ENCODE measurements around the gene TGFBR1.
A peak's percentile ranks its signal among the peaks of the same experiment; 100 is the strongest.

TGFBR1 gene

DNA sequence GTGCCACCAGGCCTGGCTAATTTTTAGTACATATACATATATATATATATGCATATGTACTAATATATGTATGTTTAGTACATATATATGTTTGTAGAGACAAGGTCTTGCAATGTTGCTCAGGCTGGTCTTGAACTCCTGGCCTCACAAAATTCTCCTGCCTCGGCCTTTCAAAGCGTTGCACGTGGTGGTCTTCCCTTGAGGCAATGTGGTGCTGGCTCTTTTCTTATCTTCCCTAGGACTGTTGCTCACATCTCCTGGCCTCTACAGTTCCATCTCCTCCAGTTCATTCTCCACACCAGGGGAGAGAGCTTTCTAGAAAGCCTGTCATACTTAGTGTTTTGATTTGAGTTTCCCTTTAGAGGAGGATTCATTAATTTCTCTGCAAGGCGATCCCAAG is 28.9 kb upstream of the TGFBR1 start:
- Histone ChIP-seq H3K36me3 (ENCODE audit: control insufficient read depth in 2 of 2, insufficient read depth in 1 of 2, low read length in 2 of 2) (no peaks in the 10 kb centered on the region), H3K9me3 (ENCODE audit: control insufficient read depth, insufficient read depth, low read depth, low read length) (no peaks in the 10 kb centered on the region), H3K4me1 (ENCODE audit: control insufficient read depth, insufficient read depth, low read length) (no peaks in the 10 kb centered on the region), H3K27ac (ENCODE audit: extremely low read depth, low read depth, low read length) (no peak overlapping the region), H3K4me3 (ENCODE audit: low read depth, low read length) (no peak overlapping the region)
- CTCF ChIA-PET = no interaction called here
- POLR2A ChIA-PET = no interaction called here
- no peak for TF ChIP-seq ZNF391 (tag by site-specific recombination; IDR thresholded peaks at IDR 0.05; ENCODE audit: borderline replicate concordance, low read depth)

DNA sequence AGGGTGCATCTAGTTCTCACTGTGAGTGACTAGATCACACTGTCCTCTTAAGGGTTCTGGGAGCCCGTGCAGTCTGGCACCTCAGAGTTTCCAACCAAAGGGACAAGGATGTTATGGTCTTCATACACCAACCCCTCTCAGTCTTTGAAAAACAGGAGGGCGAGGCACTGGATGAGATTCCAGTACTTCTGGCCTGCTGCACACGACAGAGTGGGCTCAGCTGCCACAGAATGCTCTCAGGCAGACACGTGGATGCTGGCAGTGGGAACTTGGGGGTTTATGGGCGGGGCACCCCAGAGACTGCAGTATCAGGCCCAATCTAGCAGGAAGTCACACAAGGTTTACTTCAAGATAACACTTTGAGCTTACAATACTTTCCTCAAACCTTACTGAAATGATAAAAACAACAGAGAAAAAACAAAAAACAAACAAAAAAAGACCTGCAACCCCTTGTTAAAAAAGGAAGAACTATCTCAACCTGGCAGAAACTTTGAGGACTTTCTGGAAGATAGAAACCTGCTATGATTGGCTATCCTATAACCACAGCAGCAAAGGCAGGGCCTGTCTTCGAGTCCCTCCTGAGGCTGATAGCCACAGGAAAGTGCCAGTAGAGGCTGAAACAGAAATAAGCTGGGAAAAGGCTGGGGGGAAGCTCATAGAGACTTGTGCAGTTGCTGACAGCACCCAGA is 28.3 kb upstream of the TGFBR1 start:
- Histone ChIP-seq H3K4me3 (ENCODE audit: low read depth, low read length) (no peak overlapping the region), H3K27ac (ENCODE audit: extremely low read depth, low read depth, low read length) (no peak overlapping the region), H3K9me3 (ENCODE audit: control insufficient read depth, insufficient read depth, low read depth, low read length) (no peaks in the 10 kb centered on the region), H3K4me1 (ENCODE audit: control insufficient read depth, insufficient read depth, low read length) (no peaks in the 10 kb centered on the region), H3K36me3 (ENCODE audit: control insufficient read depth in 2 of 2, insufficient read depth in 1 of 2, low read length in 2 of 2) (no peaks in the 10 kb centered on the region)
- ChIA-PET CTCF (no interaction called here), POLR2A (no interaction called here)
- no peak for TF ChIP-seq PRDM1 (tag by site-specific recombination; IDR thresholded peaks at IDR 0.05)
- no peak for TF ChIP-seq WT1 (tag by site-specific recombination; IDR thresholded peaks at IDR 0.05)
- TF ChIP-seq ZBTB48 (tag by site-specific recombination; IDR thresholded peaks at IDR 0.05) = no peak
- TF ChIP-seq ZNF214 (tag by site-specific recombination; IDR thresholded peaks at IDR 0.05; ENCODE audit: borderline replicate concordance) = no peak
- no peak for TF ChIP-seq HOXD13 (CRISPR knock-in tag; IDR thresholded peaks at IDR 0.05; ENCODE audit: borderline replicate concordance)
- no peak for TF ChIP-seq GLI4 (tag by site-specific recombination; IDR thresholded peaks at IDR 0.05)
- no peak for TF ChIP-seq PRDM10 (tag by site-specific recombination; IDR thresholded peaks at IDR 0.05)
- no peak for TF ChIP-seq IKZF3 (tag by site-specific recombination; IDR thresholded peaks at IDR 0.05)
- TF ChIP-seq ZNF37A (tag by site-specific recombination; IDR thresholded peaks at IDR 0.05) = no peak
- no peak for TF ChIP-seq ZNF416 (tag by site-specific recombination; IDR thresholded peaks at IDR 0.05)
- TF ChIP-seq ZNF354C (tag by site-specific recombination; IDR thresholded peaks at IDR 0.05; ENCODE audit: borderline replicate concordance, low read depth) = no peak
- no peak for TF ChIP-seq KLF10 (tag by site-specific recombination; IDR thresholded peaks at IDR 0.05)
- TF ChIP-seq ZNF169 (tag by site-specific recombination; IDR thresholded peaks at IDR 0.05) = no peak

- Histone ChIP-seq H3K36me3 (ENCODE audit: control insufficient read depth in 2 of 2, insufficient read depth in 1 of 2, low read length in 2 of 2) (no peaks in the 10 kb centered on the region), H3K4me1 (ENCODE audit: control insufficient read depth, insufficient read depth, low read length) (no peaks in the 10 kb centered on the region), H3K9me3 (ENCODE audit: control insufficient read depth, insufficient read depth, low read depth, low read length) (no peaks in the 10 kb centered on the region), H3K4me3 (ENCODE audit: low read depth, low read length) (no peak overlapping the region), H3K27ac (ENCODE audit: extremely low read depth, low read depth, low read length) (no peak overlapping the region)
- TF ChIP-seq GLIS1 (tag by site-specific recombination; IDR thresholded peaks at IDR 0.05) (peak; percentile 14; the same call in 1 of the 2 replicates), ZIC2 (tag by site-specific recombination; IDR thresholded peaks at IDR 0.05) (0 out of 2 replicates have a peak, but pooled peaks have one; percentile 12), ZNF239 (tag by site-specific recombination; IDR thresholded peaks at IDR 0.05) (no peak)
- CTCF ChIA-PET = interaction anchor here (1.5 kb wide), 1 partner anchor 62 kb away, joined by 3 read pairs; no protein-coding TSS in a partner anchor
- POLR2A ChIA-PET = interaction anchor here (1.1 kb wide), 1 partner anchor 16 kb away, joined by 3 read pairs; no protein-coding TSS in a partner anchor
These were observed 26.2 kb upstream of the TGFBR1 start for GRCh38 chr9:99078717-99079116.

All from HEK293 (cell line).